HG02973 (cell line): ENCODE data around the gene TSC1.
"Not testable (repeated sequence)": the region's sequence is repeated elsewhere in the genome, so short reads cannot be mapped to it uniquely, and the experiment has no call there.

Source experiments
- ATAC-seq: cut with Tn5 transposase; IDR thresholded peaks from one replicate; pipeline ENCODE4 v1.9.1; 2021; ENCODE audit warnings: moderate library complexity; ENCODE audit not compliant: unreplicated experiment

The TSC1 gene

DNA sequence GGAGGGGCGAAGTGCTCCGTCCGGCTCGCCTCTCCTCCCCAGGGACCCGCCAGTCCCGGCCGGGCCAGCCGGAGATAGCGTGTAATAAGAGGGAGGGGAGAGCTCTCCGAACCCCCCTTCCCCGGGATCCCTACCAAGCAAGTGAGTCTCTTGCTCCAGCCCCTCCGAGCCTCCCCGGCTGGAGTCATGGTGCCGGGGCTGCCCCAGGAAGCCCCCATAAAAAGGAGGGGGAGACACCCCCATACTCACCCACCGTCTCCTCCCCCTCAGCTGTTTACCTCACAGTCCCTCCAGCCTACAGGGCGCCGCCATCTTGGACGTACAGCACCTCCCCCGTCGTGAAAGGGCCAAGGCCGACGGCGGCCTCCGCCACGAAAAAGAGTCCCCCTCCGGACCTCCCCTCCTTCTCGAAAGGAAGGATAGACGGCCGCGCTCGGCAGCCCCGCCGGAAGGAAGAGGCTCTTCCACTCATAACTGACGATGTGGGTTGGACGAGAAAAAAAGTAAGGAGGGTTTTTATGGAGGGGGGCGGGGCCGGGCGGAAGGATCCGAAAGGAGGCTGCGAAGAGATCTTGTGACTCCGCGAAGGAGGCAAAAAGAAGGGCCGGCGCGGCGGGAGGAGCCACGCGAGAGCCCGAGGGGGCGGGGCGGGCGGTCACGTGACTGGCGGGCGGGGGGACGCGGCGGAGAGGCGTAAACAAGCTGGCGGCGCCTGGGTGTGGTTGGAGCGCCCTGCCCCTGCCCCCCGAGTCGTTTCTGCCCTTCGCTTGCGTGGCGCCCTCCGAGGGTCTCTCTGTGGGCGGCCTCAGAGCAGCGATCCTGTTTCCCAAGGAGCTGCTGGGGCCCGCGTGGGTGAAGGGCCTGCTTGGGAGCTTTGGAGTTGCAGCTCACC is at the start of gene TSC1:
Gene TSC1 (minus strand): TSS at position 323 of the 892 bp plus-strand sequence. CDS start 15,744 bp downstream, outside the sequence.
- peak; percentile 69 for ATAC-seq

DNA sequence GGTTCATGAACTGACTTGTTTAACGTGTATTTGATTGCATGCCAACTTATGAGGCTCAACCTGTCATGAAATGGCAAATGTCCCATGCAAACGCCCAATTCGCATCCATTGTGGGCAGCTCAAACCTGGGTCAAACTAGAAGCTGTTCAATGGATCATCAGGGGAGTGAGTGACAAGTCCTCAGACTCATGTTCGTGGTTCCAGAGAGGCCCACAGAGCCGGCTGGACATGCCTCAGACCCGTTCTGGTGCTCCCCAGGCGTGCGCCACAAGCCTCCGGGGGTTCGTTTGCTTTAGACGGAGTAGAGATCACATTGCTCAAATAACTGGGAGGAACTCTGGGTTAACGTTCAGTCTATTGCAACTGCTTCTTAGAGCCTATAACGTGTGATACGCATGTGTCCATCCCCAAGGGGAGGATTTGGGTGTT is 49.1 kb upstream of the TSC1 start:
- ATAC-seq, result no peak

DNA sequence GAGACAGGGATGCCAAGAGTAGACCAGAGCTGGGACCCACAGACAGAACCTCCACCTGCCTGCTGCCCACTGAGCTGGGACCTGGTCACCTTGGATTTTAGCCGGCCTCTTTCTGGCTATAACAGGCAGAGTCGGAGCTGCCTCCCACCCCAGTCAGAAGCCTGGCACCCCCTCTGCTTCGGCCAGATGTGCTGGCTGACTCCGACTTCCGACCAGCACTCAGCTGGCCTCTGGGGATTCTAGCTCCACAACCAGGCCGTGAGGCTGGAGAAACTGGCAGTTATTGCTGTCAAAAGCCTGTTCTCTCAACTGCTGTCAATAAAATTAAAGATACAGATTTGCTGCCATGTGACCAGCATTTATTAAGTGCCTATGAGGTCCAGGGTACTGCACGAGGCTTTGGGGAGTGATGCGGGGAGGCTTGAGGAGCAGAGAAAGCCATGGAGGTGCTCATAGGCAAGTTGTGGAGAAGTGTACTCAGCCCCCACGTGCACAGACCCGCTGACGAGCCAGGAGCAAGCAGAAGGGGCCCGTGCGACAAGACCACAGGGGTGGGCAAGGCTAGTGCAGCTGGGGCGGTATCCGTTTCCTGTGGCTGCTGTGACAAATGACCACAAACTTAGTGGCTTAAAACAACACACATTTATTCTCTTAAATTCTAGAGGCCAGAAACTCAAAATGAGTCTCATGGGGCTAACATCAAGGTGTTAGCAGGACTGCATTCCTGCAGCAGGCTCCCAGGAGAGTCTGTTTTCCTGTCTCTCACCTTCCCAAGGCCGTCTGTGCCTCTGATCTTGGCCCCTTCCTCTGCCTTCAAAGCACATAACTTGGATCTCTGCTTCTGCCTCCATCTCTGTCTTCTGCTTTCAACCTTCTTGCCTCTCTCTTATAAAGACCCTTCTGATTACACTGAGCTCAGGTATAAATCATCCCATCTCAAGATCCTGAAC is 47.2 kb upstream of the TSC1 start:
- ATAC-seq, result no peak

DNA sequence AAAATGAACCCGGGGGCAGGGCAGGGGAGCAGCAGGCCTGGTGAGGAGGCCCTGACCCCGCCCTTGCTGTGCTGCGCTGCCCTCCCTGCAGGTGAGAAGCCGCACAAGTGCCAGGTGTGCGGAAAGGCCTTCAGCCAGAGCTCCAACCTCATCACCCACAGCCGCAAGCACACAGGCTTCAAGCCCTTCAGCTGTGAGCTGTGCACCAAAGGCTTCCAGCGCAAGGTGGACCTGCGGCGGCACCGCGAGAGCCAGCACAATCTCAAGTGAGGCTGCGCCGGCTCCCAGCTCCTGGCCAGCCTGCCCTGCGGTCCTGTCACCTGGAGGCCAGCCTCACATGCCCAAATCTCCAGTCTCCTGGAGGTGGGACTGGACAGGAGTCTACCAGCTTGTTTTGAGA is 46.4 kb upstream of the TSC1 start:
- no peak for ATAC-seq

DNA sequence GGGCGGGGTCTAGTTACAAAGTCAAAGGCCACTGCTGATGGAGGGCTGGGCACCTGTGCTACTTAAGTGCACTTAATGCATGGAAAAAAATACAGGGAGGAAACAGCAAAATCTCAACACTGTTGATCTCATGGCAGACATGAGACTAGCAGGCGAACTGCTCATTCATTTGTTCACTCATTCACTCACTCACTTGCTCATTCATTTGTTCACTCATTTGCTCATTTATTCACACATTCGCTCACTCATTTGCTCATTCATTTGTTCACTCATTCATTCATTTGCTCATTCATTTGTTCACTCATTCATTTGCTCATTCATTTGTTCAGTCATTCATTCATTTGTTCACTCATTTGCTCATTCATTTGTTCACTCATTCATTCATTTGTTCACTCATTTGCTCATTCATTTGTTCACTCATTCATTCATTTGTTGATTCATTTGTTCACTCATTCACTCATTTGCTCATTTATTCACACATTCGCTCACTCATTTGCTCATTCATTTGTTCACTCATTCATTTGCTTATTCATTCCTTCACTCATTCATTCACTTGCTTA is 45.7 kb upstream of the TSC1 start:
- ATAC-seq, result not testable (repeated sequence)

DNA sequence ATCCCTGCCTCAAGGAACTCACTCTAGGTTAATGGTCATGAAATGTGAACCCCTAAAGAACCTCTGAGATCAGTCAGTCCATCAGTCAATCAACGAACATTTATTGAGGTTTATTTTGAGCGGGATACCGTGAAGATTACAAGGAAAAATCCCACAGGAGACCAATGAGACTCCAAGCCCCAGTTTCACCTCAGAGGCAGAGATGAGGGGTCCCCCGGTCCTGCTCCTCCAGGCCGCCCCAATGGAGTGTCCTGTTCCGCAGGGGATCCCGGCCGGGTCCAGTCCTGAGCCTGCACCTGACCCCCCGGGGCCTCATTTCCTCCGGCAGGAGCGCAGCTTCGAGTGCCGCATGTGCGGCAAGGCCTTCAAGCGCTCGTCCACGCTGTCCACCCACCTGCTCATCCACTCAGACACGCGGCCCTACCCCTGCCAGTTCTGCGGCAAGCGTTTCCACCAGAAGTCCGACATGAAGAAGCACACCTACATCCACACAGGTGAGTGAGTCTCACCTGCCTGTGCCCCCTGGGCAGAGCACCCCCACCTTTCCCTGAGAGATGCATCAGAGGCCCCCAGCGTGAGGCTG is 45.1 kb upstream of the TSC1 start:
- no peak for ATAC-seq

DNA sequence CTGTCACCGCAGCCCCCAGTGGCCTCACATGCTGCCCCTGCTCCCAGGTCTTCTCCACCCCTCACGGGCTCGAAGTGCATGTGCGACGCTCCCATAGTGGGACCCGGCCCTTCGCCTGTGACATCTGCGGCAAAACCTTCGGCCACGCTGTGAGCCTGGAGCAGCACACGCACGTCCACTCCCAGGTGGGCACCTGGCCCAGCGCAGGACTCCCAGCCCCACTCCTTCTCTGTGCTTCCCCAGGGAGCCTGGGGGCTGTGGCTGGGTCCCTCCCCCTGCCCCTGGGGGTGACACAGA is 44.5 kb upstream of the TSC1 start:
- no peak for ATAC-seq

DNA sequence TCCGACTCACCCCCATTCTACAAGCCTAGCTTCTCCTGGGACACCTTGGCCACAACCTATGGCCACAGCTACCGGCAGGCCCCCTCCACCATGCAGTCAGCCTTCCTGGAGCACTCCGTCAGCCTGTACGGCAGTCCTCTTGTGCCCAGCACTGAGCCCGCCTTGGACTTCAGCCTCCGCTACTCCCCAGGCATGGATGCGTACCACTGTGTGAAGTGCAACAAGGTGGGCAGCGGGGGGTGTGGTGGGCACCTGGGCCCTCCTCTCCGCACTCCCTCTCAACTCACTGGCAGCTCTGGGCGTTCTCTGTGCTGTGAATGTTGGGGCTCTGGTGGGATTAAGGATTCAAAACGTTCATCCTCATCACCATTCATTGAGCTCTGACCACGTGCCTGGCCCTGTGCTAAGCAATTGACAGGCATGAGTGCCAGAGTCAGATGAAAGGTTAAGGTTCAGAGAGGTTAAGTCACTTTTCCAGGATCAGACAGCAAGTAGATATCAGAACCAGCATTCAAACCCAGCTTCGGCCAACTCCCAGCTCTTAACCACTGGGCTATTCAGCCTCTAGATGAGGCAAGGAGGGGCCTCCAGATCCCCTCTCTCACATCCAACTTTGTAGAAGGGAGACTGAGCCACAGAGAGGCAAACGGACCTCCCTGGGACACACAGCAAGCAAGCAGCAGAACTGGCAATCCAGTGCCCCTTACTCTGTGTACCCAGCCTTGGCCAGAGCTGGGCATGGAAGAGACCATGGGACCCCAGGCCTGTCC is 44.0 kb upstream of the TSC1 start:
- ATAC-seq, result no peak

DNA sequence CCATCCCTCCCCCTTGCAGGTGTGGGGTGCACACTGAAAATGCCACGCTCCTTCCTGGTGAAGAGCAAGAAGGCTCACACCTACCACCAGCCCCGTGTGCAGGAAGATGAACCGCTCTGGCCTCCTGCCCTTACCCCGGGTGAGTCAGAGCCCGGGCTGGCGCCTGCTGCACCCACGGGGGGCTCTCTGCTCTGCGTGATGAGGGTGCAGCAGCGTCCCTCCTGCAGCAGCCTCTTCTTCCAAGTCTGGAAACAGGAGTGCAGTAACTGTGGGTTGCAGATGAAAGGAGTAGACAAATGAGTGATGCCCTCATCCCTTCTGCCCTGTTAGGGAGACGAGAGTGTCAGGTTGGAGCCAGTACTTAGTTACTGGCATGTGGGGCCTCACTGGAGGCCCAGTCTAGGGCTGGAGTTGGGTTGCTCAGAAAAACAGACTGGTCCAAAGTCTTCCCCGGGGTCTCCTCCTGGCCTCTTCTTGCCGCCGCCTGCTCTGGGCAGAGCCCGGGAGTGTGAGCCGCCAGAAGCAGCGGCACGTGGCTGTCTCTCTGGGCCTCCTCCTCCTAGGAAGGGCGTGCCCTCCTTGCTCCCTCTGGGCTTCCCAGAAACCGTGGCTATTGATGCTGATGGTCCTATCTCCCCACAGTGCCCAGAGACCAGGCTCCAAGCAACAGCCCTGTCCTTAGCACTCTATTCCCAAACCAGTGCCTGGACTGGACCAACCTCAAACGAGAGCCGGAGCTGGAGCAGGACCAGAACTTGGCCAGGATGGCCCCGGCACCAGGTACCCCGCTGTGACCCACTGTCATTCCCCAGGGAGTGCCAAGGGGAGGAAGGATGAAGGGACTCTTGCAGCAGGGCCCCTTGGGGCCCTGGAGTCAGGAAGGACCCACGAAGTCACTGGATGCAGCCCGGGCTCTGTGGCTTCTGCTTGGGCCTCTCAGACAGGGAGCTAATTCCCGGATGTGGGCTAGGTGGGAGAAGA is 42.5 kb upstream of the TSC1 start:
- no peak for ATAC-seq

DNA sequence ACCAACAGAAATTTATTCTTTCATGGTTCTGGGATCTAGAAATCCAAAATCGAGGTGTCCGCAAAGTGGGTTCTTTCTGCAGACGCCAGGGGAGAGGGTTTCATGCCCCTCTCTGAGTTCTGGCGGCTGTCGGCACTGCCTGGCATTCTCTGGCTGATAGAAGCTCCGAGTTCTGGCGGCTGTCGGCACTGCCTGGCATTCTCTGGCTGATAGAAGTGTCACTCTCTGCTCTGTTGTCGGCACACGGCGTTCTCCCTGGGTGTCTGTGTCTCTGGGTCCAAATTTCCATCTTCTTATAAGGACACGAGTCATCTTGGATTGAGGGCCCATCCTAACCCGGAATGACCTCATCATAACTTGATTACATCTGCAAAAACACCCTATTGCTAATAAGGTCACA is 41.7 kb upstream of the TSC1 start:
- ATAC-seq, result no peak

DNA sequence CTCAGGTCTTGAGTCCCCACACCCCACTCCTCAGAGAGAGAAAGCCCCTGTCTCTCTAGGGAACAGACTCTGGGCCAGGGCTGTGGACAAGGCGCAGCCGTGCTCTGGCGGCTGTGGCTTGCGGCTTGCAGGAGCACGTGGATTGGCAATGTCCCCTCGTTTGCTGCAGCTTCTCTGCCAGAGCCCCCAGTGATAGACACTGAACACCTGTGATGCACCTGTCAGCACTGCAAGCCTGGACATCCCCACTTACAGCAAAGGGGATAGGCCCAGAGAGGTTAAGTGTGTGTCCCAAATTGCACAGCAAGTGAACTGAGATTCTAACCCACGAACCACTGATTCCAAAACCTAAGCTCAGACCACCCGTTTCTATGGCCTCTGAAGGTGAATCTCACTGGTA is 41.1 kb upstream of the TSC1 start:
- ATAC-seq, result no peak

DNA sequence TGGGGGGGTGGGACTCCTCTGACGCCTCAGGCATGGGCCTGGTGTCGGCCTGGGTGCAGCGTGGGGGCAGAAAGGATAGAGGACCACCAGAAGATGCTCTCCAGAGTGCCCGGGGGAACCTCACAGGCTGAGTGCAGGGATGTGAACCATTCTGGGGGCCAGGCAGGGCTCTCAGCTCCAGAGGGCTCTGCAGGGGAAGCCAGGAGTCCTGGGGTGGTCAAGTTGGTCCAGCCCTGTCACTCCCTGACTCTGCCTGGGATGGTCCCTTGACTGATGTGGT is 40.6 kb upstream of the TSC1 start:
- ATAC-seq, result no peak

DNA sequence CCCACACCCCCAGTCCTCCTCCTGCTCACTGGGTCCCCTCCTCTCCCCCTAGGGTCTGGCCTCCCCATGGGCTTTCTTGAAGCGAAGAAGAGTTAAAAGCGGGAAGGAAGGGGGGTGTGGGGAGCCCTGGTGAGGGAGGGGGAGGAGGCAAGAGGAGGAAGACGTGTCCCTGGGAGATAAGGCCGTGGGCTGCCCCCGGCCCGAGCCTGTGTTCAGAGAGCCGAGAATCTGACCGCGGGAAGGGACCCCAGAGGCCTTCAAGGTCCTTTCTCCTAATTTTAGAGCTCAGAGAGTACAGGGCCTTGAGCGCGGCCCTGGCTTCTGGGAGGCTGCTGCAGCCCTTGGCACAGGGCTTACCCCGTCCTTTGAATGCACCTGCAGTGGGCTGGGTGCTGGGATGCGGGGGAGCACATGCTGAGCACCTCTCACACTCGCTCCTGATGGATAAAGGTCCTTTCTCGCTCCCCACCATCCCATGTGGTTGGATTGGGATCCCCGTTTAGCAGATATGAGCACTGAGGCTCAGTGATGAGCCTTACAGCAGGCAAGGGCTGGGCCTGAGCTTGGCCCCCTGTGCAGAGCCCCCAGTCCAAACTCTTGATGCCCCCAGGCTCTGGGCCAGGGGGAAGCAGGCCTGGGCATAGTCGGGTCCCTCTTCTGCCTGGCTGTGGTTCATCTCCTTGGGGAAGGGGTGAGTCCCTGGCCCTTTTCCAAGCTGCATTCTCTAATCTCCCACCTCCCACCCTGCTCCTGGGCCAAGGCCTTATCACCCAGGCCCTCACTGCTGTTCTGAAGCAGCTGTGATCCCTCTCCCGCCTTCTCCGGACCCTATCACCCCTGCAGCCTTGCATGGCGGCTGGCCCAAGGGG is 40.0 kb upstream of the TSC1 start:
- no peak for ATAC-seq

DNA sequence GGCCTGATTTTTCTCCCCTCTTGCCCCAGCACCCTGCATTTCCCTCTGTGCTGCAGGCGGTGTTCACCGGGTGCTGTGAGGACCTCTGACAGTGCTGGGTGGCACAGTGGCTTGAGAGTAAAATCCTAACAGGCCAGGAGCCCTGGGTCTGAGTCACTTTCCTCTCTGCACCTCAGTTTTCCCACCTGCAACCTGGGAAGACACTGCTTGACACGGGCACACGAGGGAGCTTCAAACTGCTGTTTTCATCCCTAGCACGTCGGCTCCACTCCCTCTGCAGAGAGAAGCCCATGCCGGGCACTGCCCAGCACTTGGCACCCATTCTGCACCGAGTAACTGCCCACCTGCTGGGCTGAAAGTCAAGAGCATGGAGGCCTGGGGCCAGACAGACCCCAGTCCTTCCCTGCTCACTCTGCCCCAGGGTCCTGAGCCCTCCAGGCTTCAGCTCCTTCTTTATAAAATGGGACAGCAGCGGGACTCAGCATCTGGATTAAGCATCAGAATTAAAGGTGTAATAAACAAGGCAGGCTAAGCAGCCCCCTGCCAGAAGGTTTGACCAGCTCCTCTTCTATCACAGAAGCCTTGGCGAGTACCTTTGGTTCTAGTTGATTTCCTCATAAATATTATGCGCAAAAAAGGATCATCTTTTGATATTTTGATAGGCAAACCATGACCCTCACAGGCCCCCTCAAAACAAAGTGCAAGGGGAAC is 39.2 kb upstream of the TSC1 start:
- no peak for ATAC-seq

DNA sequence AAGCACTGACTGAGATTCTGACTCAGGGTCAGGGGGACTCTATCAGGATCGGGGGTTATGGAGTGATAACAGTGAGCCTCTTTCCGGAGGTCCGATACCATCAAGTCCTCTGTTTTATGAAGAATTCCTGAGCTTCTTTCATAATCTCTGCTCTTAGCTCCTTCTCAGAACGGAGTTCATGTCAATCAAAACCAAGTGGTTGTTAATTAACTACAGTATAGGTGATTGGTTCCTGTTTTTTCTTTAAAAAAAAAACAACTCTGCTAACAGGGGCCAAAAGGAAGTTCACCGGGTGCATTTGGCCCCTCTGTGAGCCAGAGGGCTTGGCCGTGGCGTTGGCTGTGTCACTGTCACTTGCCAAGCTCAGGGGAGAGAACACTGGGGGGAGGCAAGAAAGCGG is 38.0 kb upstream of the TSC1 start:
- ATAC-seq, result no peak

DNA sequence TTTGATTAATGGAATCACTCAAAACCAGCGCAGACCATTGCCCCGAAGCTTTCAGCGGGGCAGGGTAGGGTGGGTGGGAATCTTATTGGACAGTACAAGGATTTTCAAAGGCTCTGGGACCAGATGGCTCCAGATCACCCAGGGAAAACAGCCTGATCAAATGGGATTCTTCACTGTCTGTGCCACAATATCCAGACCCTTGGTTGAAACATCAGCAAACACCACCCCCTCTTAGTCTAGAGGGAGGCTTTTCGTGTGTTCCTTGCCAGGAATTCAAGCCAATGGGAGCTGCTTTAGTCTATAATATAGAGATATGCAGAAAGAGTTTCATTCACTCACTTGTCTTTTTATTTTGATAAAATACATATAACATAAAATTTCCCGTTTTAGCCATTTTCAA is 35.7 kb upstream of the TSC1 start:
- no peak for ATAC-seq

DNA sequence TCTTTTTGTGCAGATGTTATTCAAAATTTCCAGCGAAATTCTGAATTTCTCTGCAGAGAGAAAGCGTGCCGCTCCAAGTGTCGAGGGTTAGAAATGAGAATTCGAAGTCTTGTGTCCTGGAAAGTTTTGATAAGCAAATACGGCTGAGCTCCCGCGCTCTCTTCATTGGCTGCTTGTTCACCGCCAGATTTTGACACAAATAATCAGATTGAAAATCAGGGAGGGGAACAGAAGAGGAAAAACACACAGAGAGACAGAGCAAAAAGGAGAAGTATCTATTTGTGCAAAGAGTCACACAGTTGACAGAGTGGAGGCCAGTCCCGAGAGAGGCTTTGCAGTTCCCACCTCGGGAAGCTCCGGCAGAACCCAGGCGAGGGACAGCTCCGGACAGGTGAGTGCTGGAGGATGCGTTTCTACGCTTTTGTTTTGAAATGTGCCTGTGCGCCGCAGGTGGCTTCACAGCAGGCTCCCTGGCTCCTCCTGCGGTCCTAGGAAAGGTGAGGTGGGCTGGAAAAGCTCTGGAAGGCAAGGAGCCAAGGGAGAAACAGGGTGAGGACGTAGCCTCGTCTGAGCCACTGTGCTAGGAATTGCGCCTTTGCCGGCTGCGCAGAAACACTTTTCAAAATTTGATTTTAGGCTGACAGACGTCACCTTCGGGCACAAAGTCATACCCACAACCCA is 34.2 kb upstream of the TSC1 start, which contains the start of gene GFI1B:
Gene GFI1B (plus strand): TSS at position 244 of the 681 bp plus-strand sequence. CDS start 7,985 bp downstream, outside the sequence.
- ATAC-seq, result no peak
